K562 (cell line): ENCODE measurements around the gene CNN3. TPM values are rescaled to one million over a fixed set of nuclear protein-coding genes. Genes with fewer than 3 reads are reported as not detected.

Experiments
- ATAC-seq: fragments of 200-7000 bp; cut with Tn5 transposase; 3 replicates; pipeline ENCODE4 v1.9.1; 2020; ENCODE audit warnings: moderate library complexity
- BruUV-seq: library from RNA; stranded (reverse); fragments of 400-500 nt; replicated peaks from 2 replicates; lab custom pipeline; 2021; lab: Mats Ljungman, UMichigan
- CTCF ChIA-PET: fragments of 300-600 bp; formaldehyde crosslinking; extraction: SDS; loops from one replicate; lab custom pipeline; 2021; ENCODE audit warnings: low intra/inter-chr PET ratio; lab: Yijun Ruan, JAX
- POLR2A ChIA-PET: fragments of 300-600, 350-650 bp; sonication (Branson Sonifier 250); formaldehyde crosslinking; extraction: SDS; loops from one replicate; lab custom pipeline; 2021; ENCODE audit warnings: antibody characterized with exemption, inconsistent platforms; lab: Yijun Ruan, JAX
- DNase-seq, 4 experiments: peaks; one replicate each; pipeline versions ENCODE4 v3.0.0 to v3.0.0-alpha.2; 2011 to 2018; ENCODE audit warnings: low spot score in 3 of 4, mixed read lengths in 3 of 4; ENCODE audit errors: extremely low read depth in 1 of 4
- FAIRE-seq: peaks from 2 replicates; lab custom pipeline; 2011; peaks lifted over from hg19 to GRCh38; lab: Jason Lieb, UNC
- H2AFZ ChIP-seq: 2 replicates; pipeline ENCODE4 v1.6.0; 2011; ENCODE audit warnings: low read depth, low read length, control low read depth, inconsistent platforms
- H3K27ac ChIP-seq: fragments of 200-600 bp; 3 replicates; pipeline ENCODE4 v1.8.0; 2011; ENCODE audit warnings: low read depth, mild to moderate bottlenecking, control low read depth, inconsistent platforms, low read length, moderate library complexity, mixed read lengths; ENCODE audit errors: extremely low read depth
- H3K27me3 ChIP-seq, 2 experiments: fragments of 300-600 bp in 1 of 2; 2 replicates in 1 of 2; 3 replicates in 1 of 2; pipeline versions ENCODE4 v1.6.0 to v1.8.0; 2011; ENCODE audit warnings: inconsistent platforms in 2 of 2, low read length in 2 of 2, mild to moderate bottlenecking in 1 of 2, mixed read lengths in 1 of 2, moderate library complexity in 1 of 2; ENCODE audit not compliant: control insufficient read depth in 2 of 2, insufficient read depth in 2 of 2
- H3K36me3 ChIP-seq: fragments of 300-600 bp; 3 replicates; pipeline ENCODE4 v1.8.0; 2011; ENCODE audit warnings: mild to moderate bottlenecking, low read length, inconsistent platforms; ENCODE audit not compliant: control insufficient read depth, insufficient read depth
- H3K4me1 ChIP-seq, 2 experiments: fragments of 200-600 bp in 1 of 2; replicated peaks in 1 of 2; 2 replicates in 1 of 2; 3 replicates in 1 of 2; pipeline versions ENCODE4 v1.5.1 to v1.8.0; 2011; ENCODE audit warnings: inconsistent platforms in 2 of 2, low read length in 2 of 2, mild to moderate bottlenecking in 1 of 2, mixed read lengths in 1 of 2, moderate library complexity in 1 of 2; ENCODE audit not compliant: control insufficient read depth in 2 of 2, insufficient read depth in 2 of 2
- H3K4me2 ChIP-seq: 2 replicates; pipeline ENCODE4 v1.6.1; 2011; ENCODE audit warnings: low read length, control low read depth, inconsistent platforms, mixed read lengths; ENCODE audit not compliant: insufficient read depth
- H3K4me3 ChIP-seq: fragments of 200-600 bp; sonication (generic), shearing (Covaris generic); 2 replicates; pipeline ENCODE4 v1.5.1; 2016; ENCODE audit warnings: control low read depth, inconsistent platforms
- H3K79me2 ChIP-seq: fragments of 200-600 bp; 3 replicates; pipeline ENCODE4 v1.8.0; 2011; ENCODE audit warnings: low read length, inconsistent platforms; ENCODE audit not compliant: control insufficient read depth, insufficient read depth
- H3K9ac ChIP-seq, 2 experiments: 2 replicates each; pipeline versions ENCODE4 v1.6.0 to v1.6.1; 2011; ENCODE audit warnings: low read depth in 2 of 2, low read length in 2 of 2, control low read depth in 1 of 2, inconsistent platforms in 1 of 2, mild to moderate bottlenecking in 1 of 2, mixed read lengths in 1 of 2; ENCODE audit not compliant: insufficient read depth in 1 of 2
- H3K9me1 ChIP-seq: one replicate; pipeline ENCODE4 v1.6.0; 2011; ENCODE audit warnings: inconsistent platforms, mild to moderate bottlenecking, low read length, moderate library complexity; ENCODE audit not compliant: control insufficient read depth, insufficient read depth
- H3K9me3 ChIP-seq: replicated peaks from 2 replicates; pipeline ENCODE4 v1.5.1; 2011; ENCODE audit warnings: low read depth, low read length, inconsistent platforms; ENCODE audit not compliant: control insufficient read depth, insufficient read depth
- H4K20me1 ChIP-seq: replicated peaks from 2 replicates; pipeline ENCODE4 v1.6.1; 2011; ENCODE audit warnings: low read length, inconsistent platforms, mixed read lengths; ENCODE audit not compliant: control insufficient read depth, insufficient read depth
- BCLAF1 ChIP-seq, 2 experiments: fragments of 450-650 bp in 1 of 2; IDR thresholded peaks; 2 replicates each; pipeline ENCODE4 v1.6.1; 2011 to 2017; ENCODE audit warnings: low read depth in 2 of 2, antibody characterized with exemption in 1 of 2, borderline replicate concordance in 1 of 2, low read length in 1 of 2, mild to moderate bottlenecking in 1 of 2, mixed read lengths in 1 of 2; ENCODE audit not compliant: control insufficient read depth in 1 of 2
- FOXK2 ChIP-seq, 2 experiments: fragments of 450-650 bp; IDR thresholded peaks in 1 of 2; conservative IDR thresholded peaks in 1 of 2; 2 replicates each; pipeline ENCODE4 v1.6.1; 2016; ENCODE audit warnings: low read depth in 2 of 2, mild to moderate bottlenecking in 1 of 2
- ZBTB8A ChIP-seq: fragments of 450-650 bp; IDR thresholded peaks from 2 replicates; pipeline ENCODE4 v1.6.1; 2018; ENCODE audit warnings: mild to moderate bottlenecking, moderate library complexity; ENCODE audit not compliant: partially characterized antibody
- ZNF507 ChIP-seq: conservative IDR thresholded peaks from 2 replicates; pipeline ENCODE4 v1.6.1; 2017; ENCODE audit warnings: missing genetic modification characterization, missing compliant biosample characterization
- WGBS: fragments of 100-300 bp; shearing (Covaris generic); methylation state at CpG from one replicate; pipeline ENCODE4 v1.1.6; 2016; ENCODE audit warnings: low coverage, mixed read lengths; ENCODE audit not compliant: insufficient coverage; ENCODE audit errors: missing lambda C conversion rate; 5-methylcytosine and 5-hydroxymethylcytosine counted together
- in situ Hi-C: fragments of 300-500 bp; cut with MboI; formaldehyde crosslinking; loops from 4 replicates; pipeline ENCODE4 v1.15.0; 2018; ENCODE audit warnings: inconsistent platforms, mixed read lengths
- intact Hi-C: fragments of 100-400 bp; cut with micrococcal nuclease; formaldehyde crosslinking; loops from 2 replicates; pipeline ENCODE4 v1.14.2; 2022
- polyA plus RNA-seq, 8 experiments: library from polyadenylated mRNA; depleted of rRNA in 4 of 8; stranded (reverse) in 5 of 8; unstranded in 3 of 8; fragments of >200 nt; fragmentation: Nextera tagmentation in 2 of 8; fragmentation: Illumina TruSeq in 1 of 8; extraction: Ambion mirVana in 2 of 8; extraction: Trizol in 1 of 8; gene quantifications; 2 replicates each; pipeline versions ENCODE4 v1.2.1 to v1.2.3, GENCODE V29; 2011 to 2014; ENCODE audit warnings: inconsistent platforms in 1 of 8, missing spikeins in 1 of 8
- total RNA-seq, 7 experiments: library from RNA; depleted of rRNA in 6 of 7; stranded (reverse); fragments of >200 nt in 6 of 7; fragmentation: Illumina TruSeq in 2 of 7; extraction: Trizol in 2 of 7; gene quantifications; 2 replicates each; pipeline versions ENCODE4 v1.2.1 to v1.2.3, GENCODE V29; 2011 to 2021; ENCODE audit warnings: low replicate concordance in 1 of 7

The CNN3 gene
- total and polyA plus RNA-seq, 9 of the 15 experiments (the other 6 are each of a cell fraction or from before 2014, with no cell fraction given), result 0.06 to 0.62 (median 0.18) TPM; not detected in 4

- Histone ChIP-seq H3K36me3 (no peaks in the 10 kb centered on the region), H3K4me3 (no peak overlapping the region), H3K79me2 (no peaks in the 10 kb centered on the region), H3K27ac (no peak overlapping the region), H3K9me3 (no peaks in the 10 kb centered on the region), H3K9ac (no peak overlapping the region), H3K4me1 (no peaks in the 10 kb centered on the region), H3K4me2 (no peak overlapping the region), H3K9me1 (no peaks in the 10 kb centered on the region), H4K20me1 (no peaks in the 10 kb centered on the region; the same call in 1 of the 2 replicates), H3K27me3 (peaks cover 17 to 34% of the 10 kb centered on the region in 2 experiments; a peak in 4 of 5 replicates), H2AFZ (no peak overlapping the region)
- in situ Hi-C loops (no loop called here), intact Hi-C loops (no loop called here)
- DNase-seq (no peak), FAIRE-seq (no peak), ATAC-seq (no peak)
- WGBS, result 10% methylated on average over 4 of the region's 4 CpGs
- ChIA-PET CTCF (no interaction called here), POLR2A (no interaction called here)
- TF ChIP-seq ZBTB8A (no peak), BCLAF1 (IDR thresholded peaks at IDR 0.05; ENCODE audit: borderline replicate concordance in 1 of 2, control insufficient read depth in 1 of 2, low read depth in 2 of 2, low read length in 1 of 2) (no peak), FOXK2 (conservative IDR thresholded peaks at IDR 0.05 in 1 of 2, IDR thresholded peaks at IDR 0.05 in 1 of 2; ENCODE audit: low read depth in 2 of 2) (no peak), ZNF507 (tag) (no peak)
- no TSS peak for BruUV-seq
These were observed 7.5 kb downstream of the CNN3 start for GRCh38 chr1:94919241-94920030.
